HepG2 (cell line): ENCODE measurements around the gene HES1. TPM values are rescaled to one million over a fixed set of nuclear protein-coding genes. Genes with fewer than 3 reads are reported as not detected.
A peak's percentile ranks its signal among the peaks of the same experiment; 100 is the strongest.

Source experiments
- ATAC-seq: fragments of 200-7000 bp; cut with Tn5 transposase; 3 replicates; pipeline ENCODE4 v1.9.1; 2020; ENCODE audit warnings: mild to moderate bottlenecking, moderate library complexity
- BruUV-seq: library from RNA; stranded (reverse); fragments of 400-500 nt; replicated peaks from 2 replicates; lab custom pipeline; 2021; lab: Mats Ljungman, UMichigan
- CTCF ChIA-PET: fragments of 300-600 bp; formaldehyde crosslinking; extraction: SDS; loops from one replicate; lab custom pipeline; 2021; ENCODE audit warnings: low total read pairs, inconsistent platforms, low intra/inter-chr PET ratio; lab: Yijun Ruan, JAX
- POLR2A ChIA-PET: fragments of 350-600 bp; sonication (Branson Sonifier 250); formaldehyde crosslinking; loops from one replicate; lab custom pipeline; 2020; ENCODE audit warnings: antibody characterized with exemption, inconsistent platforms; lab: Yijun Ruan, JAX
- DNase-seq: peaks from one replicate; pipeline ENCODE4 v3.0.0-alpha.2; 2015; ENCODE audit warnings: low spot score
- FAIRE-seq: peaks from 3 replicates; lab custom pipeline; 2011; peaks lifted over from hg19 to GRCh38; lab: Jason Lieb, UNC
- H2AFZ ChIP-seq: one replicate; pipeline ENCODE4 v1.6.1; 2011; ENCODE audit warnings: low read length, inconsistent platforms
- H3K27ac ChIP-seq: fragments of 300-600 bp; 3 replicates; pipeline ENCODE4 v1.8.0; 2011; ENCODE audit warnings: mixed run types, mild to moderate bottlenecking, mixed read lengths, low read length, inconsistent platforms; ENCODE audit not compliant: insufficient read depth; ENCODE audit errors: extremely low read length
- H3K27me3 ChIP-seq, 2 experiments: fragments of 200-600 bp in 1 of 2; 2 replicates in 1 of 2; 3 replicates in 1 of 2; pipeline versions ENCODE4 v1.6.0 to v1.8.0; 2011; ENCODE audit warnings: low read length in 2 of 2, mild to moderate bottlenecking in 2 of 2, moderate library complexity in 2 of 2, inconsistent platforms in 1 of 2; ENCODE audit not compliant: insufficient read depth in 2 of 2, control insufficient read depth in 1 of 2
- H3K36me3 ChIP-seq, 2 experiments: fragments of 200-600 bp in 1 of 2; replicated peaks in 1 of 2; 2 replicates in 1 of 2; 3 replicates in 1 of 2; pipeline versions ENCODE4 v1.5.1 to v1.8.0; 2011; ENCODE audit warnings: low read length in 2 of 2, inconsistent platforms in 1 of 2; ENCODE audit not compliant: insufficient read depth in 2 of 2, control insufficient read depth in 1 of 2
- H3K4me1 ChIP-seq: 2 replicates; pipeline ENCODE4 v1.5.1; 2012; ENCODE audit warnings: low read length, inconsistent platforms; ENCODE audit not compliant: insufficient read depth
- H3K4me2 ChIP-seq: 2 replicates; pipeline ENCODE4 v1.6.0; 2011; ENCODE audit warnings: low read depth, low read length, inconsistent platforms
- H3K4me3 ChIP-seq, 3 experiments: fragments of 200-600 bp in 1 of 3; sonication (generic), shearing (Covaris generic) in 1 of 3; replicated peaks in 1 of 3; 2 replicates each; pipeline ENCODE4 v1.5.1; 2011 to 2016; ENCODE audit warnings: low read length in 3 of 3, inconsistent platforms in 2 of 3, low read depth in 2 of 3, mild to moderate bottlenecking in 2 of 3, control low read depth in 1 of 3, mixed read lengths in 1 of 3; ENCODE audit not compliant: insufficient read depth in 1 of 3
- H3K79me2 ChIP-seq: one replicate; pipeline ENCODE4 v1.6.1; 2011; ENCODE audit warnings: low read length, inconsistent platforms; ENCODE audit not compliant: insufficient read depth
- H3K9ac ChIP-seq: 2 replicates; pipeline ENCODE4 v1.6.0; 2011; ENCODE audit warnings: mild to moderate bottlenecking, low read depth, low read length, inconsistent platforms; ENCODE audit not compliant: insufficient read depth
- H3K9me3 ChIP-seq: 2 replicates; pipeline ENCODE4 v1.5.1; 2012; ENCODE audit warnings: mild to moderate bottlenecking, low read length
- H4K20me1 ChIP-seq: 2 replicates; pipeline ENCODE4 v1.6.0; 2011; ENCODE audit warnings: inconsistent platforms, mild to moderate bottlenecking, low read length, moderate library complexity; ENCODE audit not compliant: insufficient read depth
- ARNTL ChIP-seq: sonication (generic); formaldehyde crosslinking; IDR thresholded peaks from 2 replicates; pipeline ENCODE4 v1.4.0; 2020; ENCODE audit warnings: mild to moderate bottlenecking, missing genetic modification reagents
- BHLHE40 ChIP-seq: IDR thresholded peaks from 2 replicates; pipeline ENCODE4 v1.6.1; 2011; ENCODE audit warnings: low read length, improper control_type of control experiment
- DMAP1 ChIP-seq: IDR thresholded peaks from 2 replicates; pipeline ENCODE4 v1.6.1; 2016
- FOSL2 ChIP-seq: sonication (generic); formaldehyde crosslinking; IDR thresholded peaks from 2 replicates; pipeline ENCODE4 v1.4.0; 2020; ENCODE audit warnings: missing genetic modification reagents
- HOXA3 ChIP-seq: sonication (generic); formaldehyde crosslinking; IDR thresholded peaks from 2 replicates; pipeline ENCODE4 v1.5.0; 2020; ENCODE audit warnings: missing genetic modification reagents
- KDM4B ChIP-seq: sonication (generic); formaldehyde crosslinking; IDR thresholded peaks from 2 replicates; pipeline ENCODE4 v1.4.0; 2020; ENCODE audit warnings: missing genetic modification reagents
- KLF12 ChIP-seq: sonication (generic); formaldehyde crosslinking; IDR thresholded peaks from 2 replicates; pipeline ENCODE4 v1.4.0; 2020; ENCODE audit warnings: missing genetic modification reagents, borderline replicate concordance
- POGZ ChIP-seq: sonication (generic); formaldehyde crosslinking; IDR thresholded peaks from 2 replicates; pipeline ENCODE4 v1.4.0; 2020; ENCODE audit warnings: mild to moderate bottlenecking, missing genetic modification reagents
- SKI ChIP-seq: fragments of 450-650 bp; IDR thresholded peaks from one replicate; pipeline ENCODE4 v1.6.1; 2018; ENCODE audit warnings: mild to moderate bottlenecking; ENCODE audit not compliant: partially characterized antibody
- SP4 ChIP-seq: sonication (generic); formaldehyde crosslinking; IDR thresholded peaks from 2 replicates; pipeline ENCODE4 v1.8.1; 2023; ENCODE audit warnings: mild to moderate bottlenecking, missing genetic modification reagents
- YY1 ChIP-seq: IDR thresholded peaks from 2 replicates; pipeline ENCODE4 v1.6.1; 2011; ENCODE audit warnings: low read length, low read depth, moderate library complexity, mild to moderate bottlenecking; ENCODE audit not compliant: insufficient read depth, insufficient replicate concordance
- ZBTB7B ChIP-seq: sonication (generic); formaldehyde crosslinking; IDR thresholded peaks from 2 replicates; pipeline ENCODE4 v1.4.0; 2020; ENCODE audit warnings: missing genetic modification reagents
- ZFP36L1 ChIP-seq: sonication (generic); formaldehyde crosslinking; IDR thresholded peaks from 2 replicates; pipeline ENCODE4 v1.8.0; 2022; ENCODE audit warnings: mild to moderate bottlenecking, missing genetic modification reagents, moderate library complexity
- ZNF296 ChIP-seq: sonication (generic); formaldehyde crosslinking; conservative IDR thresholded peaks from 2 replicates; pipeline ENCODE4 v1.5.0; 2020; ENCODE audit warnings: mild to moderate bottlenecking, missing genetic modification reagents
- whole genome bisulfite sequencing: methylation state at CpG from one replicate; pipeline ENCODE4 v1.1.6; 2017; ENCODE audit warnings: low lambda C conversion rate; 5-methylcytosine and 5-hydroxymethylcytosine counted together
- in situ Hi-C: cut with HindIII; loops from 2 replicates; pipeline ENCODE4 v1.10.0; 2017; ENCODE audit warnings: low pct_unique_long_range_greater_than_20kb; ENCODE audit not compliant: extremely low pct_ligation_motif_present
- intact Hi-C: fragments of 100-400 bp; cut with micrococcal nuclease; formaldehyde crosslinking; loops from one replicate; pipeline ENCODE4 v1.10.0; 2022; ENCODE audit not compliant: unreplicated experiment
- polyA plus RNA-seq, 8 experiments: library from polyadenylated mRNA; depleted of rRNA in 3 of 8; stranded (reverse) in 7 of 8; unstranded in 1 of 8; fragments of >200 nt; fragmentation: Illumina TruSeq in 4 of 8; extraction: Trizol in 4 of 8; gene quantifications; 2 replicates each; pipeline versions ENCODE4 v1.2.1 to v1.2.3, GENCODE V29; 2011 to 2016; ENCODE audit warnings: low read depth in 4 of 8, missing spikeins in 1 of 8, mixed read lengths in 1 of 8; ENCODE audit not compliant: insufficient read depth in 1 of 8
- total RNA-seq, 5 experiments: library from RNA; depleted of rRNA; stranded (reverse); fragments of >200 nt; fragmentation: Illumina TruSeq; extraction: Trizol; gene quantifications; 2 replicates each; pipeline ENCODE4 v1.2.3, GENCODE V29; 2016; ENCODE audit warnings: low read depth in 1 of 5
- TF ChIP-seq, protein P1 (sequence below): sonication (generic); formaldehyde crosslinking; IDR thresholded peaks from 2 replicates; pipeline ENCODE4 v1.5.0; 2020; ENCODE audit warnings: mild to moderate bottlenecking, missing genetic modification reagents
- TF ChIP-seq, protein P2 (sequence below): sonication (generic); formaldehyde crosslinking; IDR thresholded peaks from 2 replicates; pipeline ENCODE4 v1.4.0; 2020; ENCODE audit warnings: missing genetic modification reagents, borderline replicate concordance

HES1 gene
- total and polyA plus RNA-seq, 2 of the 13 experiments (the other 11 are each of a cell fraction or from before 2014, with no cell fraction given), result 15.4 to 19.8 TPM

DNA sequence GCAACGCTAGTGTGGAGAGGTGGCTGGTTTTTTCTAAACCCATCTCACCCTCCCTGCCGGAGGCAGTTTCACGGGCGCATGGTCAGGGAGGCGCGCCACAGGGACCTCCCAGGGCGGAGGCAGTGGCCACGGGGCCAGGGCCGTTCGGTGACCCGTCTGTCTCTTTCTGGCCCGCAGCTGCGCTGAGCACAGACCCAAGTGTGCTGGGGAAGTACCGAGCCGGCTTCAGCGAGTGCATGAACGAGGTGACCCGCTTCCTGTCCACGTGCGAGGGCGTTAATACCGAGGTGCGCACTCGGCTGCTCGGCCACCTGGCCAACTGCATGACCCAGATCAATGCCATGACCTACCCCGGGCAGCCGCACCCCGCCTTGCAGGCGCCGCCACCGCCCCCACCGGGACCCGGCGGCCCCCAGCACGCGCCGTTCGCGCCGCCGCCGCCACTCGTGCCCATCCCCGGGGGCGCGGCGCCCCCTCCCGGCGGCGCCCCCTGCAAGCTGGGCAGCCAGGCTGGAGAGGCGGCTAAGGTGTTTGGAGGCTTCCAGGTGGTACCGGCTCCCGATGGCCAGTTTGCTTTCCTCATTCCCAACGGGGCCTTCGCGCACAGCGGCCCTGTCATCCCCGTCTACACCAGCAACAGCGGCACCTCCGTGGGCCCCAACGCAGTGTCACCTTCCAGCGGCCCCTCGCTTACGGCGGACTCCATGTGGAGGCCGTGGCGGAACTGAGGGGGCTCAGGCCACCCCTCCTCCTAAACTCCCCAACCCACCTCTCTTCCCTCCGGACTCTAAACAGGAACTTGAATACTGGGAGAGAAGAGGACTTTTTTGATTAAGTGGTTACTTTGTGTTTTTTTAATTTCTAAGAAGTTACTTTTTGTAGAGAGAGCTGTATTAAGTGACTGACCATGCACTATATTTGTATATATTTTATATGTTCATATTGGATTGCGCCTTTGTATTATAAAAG, 1.8 kb downstream of the HES1 start:
- FAIRE-seq, result no peak
- TF ChIP-seq ZBTB7B (CRISPR knock-in tag), result peak; percentile 41; the same call in 1 of the 2 replicates
- peak; percentile 43 for TF ChIP-seq SKI
- TF ChIP-seq BHLHE40, result peak; percentile 71
- TF ChIP-seq HOXA3, result peak; percentile 53
- TF ChIP-seq KDM4B (CRISPR knock-in tag), result peak; percentile 55; the same call in 1 of the 2 replicates
- TF ChIP-seq KLF12 (CRISPR knock-in tag), result peak; percentile 29; the same call in 1 of the 2 replicates
- TF ChIP-seq, protein P1, sequence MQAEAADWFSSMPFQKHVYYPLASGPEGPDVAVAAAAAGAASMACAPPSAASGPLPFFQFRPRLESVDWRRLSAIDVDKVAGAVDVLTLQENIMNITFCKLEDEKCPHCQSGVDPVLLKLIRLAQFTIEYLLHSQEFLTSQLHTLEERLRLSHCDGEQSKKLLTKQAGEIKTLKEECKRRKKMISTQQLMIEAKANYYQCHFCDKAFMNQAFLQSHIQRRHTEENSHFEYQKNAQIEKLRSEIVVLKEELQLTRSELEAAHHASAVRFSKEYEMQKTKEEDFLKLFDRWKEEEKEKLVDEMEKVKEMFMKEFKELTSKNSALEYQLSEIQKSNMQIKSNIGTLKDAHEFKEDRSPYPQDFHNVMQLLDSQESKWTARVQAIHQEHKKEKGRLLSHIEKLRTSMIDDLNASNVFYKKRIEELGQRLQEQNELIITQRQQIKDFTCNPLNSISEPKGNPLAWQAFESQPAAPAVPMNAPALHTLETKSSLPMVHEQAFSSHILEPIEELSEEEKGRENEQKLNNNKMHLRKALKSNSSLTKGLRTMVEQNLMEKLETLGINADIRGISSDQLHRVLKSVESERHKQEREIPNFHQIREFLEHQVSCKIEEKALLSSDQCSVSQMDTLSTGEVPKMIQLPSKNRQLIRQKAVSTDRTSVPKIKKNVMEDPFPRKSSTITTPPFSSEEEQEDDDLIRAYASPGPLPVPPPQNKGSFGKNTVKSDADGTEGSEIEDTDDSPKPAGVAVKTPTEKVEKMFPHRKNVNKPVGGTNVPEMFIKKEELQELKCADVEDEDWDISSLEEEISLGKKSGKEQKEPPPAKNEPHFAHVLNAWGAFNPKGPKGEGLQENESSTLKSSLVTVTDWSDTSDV (CRISPR knock-in tag), result no peak
- 0 out of 2 replicates have a peak, but pooled peaks have one; percentile 30 for TF ChIP-seq SP4 (CRISPR knock-in tag)
- TF ChIP-seq, protein P2, sequence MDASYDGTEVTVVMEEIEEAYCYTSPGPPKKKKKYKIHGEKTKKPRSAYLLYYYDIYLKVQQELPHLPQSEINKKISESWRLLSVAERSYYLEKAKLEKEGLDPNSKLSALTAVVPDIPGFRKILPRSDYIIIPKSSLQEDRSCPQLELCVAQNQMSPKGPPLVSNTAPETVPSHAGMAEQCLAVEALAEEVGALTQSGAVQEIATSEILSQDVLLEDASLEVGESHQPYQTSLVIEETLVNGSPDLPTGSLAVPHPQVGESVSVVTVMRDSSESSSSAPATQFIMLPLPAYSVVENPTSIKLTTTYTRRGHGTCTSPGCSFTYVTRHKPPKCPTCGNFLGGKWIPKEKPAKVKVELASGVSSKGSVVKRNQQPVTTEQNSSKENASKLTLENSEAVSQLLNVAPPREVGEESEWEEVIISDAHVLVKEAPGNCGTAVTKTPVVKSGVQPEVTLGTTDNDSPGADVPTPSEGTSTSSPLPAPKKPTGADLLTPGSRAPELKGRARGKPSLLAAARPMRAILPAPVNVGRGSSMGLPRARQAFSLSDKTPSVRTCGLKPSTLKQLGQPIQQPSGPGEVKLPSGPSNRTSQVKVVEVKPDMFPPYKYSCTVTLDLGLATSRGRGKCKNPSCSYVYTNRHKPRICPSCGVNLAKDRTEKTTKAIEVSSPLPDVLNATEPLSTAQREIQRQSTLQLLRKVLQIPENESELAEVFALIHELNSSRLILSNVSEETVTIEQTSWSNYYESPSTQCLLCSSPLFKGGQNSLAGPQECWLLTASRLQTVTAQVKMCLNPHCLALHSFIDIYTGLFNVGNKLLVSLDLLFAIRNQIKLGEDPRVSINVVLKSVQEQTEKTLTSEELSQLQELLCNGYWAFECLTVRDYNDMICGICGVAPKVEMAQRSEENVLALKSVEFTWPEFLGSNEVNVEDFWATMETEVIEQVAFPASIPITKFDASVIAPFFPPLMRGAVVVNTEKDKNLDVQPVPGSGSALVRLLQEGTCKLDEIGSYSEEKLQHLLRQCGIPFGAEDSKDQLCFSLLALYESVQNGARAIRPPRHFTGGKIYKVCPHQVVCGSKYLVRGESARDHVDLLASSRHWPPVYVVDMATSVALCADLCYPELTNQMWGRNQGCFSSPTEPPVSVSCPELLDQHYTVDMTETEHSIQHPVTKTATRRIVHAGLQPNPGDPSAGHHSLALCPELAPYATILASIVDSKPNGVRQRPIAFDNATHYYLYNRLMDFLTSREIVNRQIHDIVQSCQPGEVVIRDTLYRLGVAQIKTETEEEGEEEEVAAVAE, result no peak
- TF ChIP-seq DMAP1 (CRISPR knock-in tag), result peak; percentile 40; the same call in 1 of the 2 replicates
- TF ChIP-seq ZNF296 (CRISPR knock-in tag), result no peak
- TF ChIP-seq YY1, result peak; percentile 69
- TF ChIP-seq ARNTL (CRISPR knock-in tag), result peak; percentile 77
- TF ChIP-seq FOSL2 (CRISPR knock-in tag), result 0 out of 2 replicates have a peak, but pooled peaks have one; percentile 7
- TF ChIP-seq ZFP36L1 (CRISPR knock-in tag), result no peak
- 0 out of 2 replicates have a peak, but pooled peaks have one; percentile 19 for TF ChIP-seq POGZ (CRISPR knock-in tag)

More for the DNA sequence above, 1.8 kb downstream of the HES1 start:
- H3K79me2 ChIP-seq, result peaks cover 19% of the 10 kb centered on the region
- ChIA-PET CTCF (interaction anchor here (1.0 to 2.4 kb wide), 4 partner anchors 61 to 357 kb away, joined by 3 to 8 read pairs (median 5); no protein-coding TSS in a partner anchor), POLR2A (interaction anchor here (1.4 to 11.5 kb wide), 9 partner anchors 8 to 393 kb away, joined by 4 to 128 read pairs (median 20); no protein-coding TSS in a partner anchor)
- no peaks in the 10 kb centered on the region for H3K9me3 ChIP-seq
- no peak overlapping the region for H2AFZ ChIP-seq
- in situ Hi-C loops, result loop anchor here (5.0 to 10.0 kb wide), 3 partner anchors 63 to 355 kb away; no protein-coding TSS in a partner anchor
- H3K27ac ChIP-seq, result peak overlapping the region; percentile 76
- peak overlapping the region; percentile 98 for H3K4me2 ChIP-seq
- peak overlapping the region; percentile 81 to 95 (median 86) for H3K4me3 ChIP-seq
- peaks cover 58% of the 10 kb centered on the region for H3K4me1 ChIP-seq
- H3K9ac ChIP-seq, result peak overlapping the region; percentile 80
- ATAC-seq, result peak; percentile 5
- H3K36me3 ChIP-seq, result peaks cover 0 to 2% of the 10 kb centered on the region in 2 experiments; a peak in 1 of 5 replicates
- no peaks in the 10 kb centered on the region; a peak in 1 of 5 replicates for H3K27me3 ChIP-seq
- no TSS peak for BruUV-seq
- WGBS, result 63% methylated on average over 6 of the region's 69 CpGs
- DNase-seq, result peak; percentile 29
- peaks cover 19% of the 10 kb centered on the region; the same call in 1 of the 2 replicates for H4K20me1 ChIP-seq
- intact Hi-C loops, result loop anchor here (2.0 to 10.0 kb wide), 4 partner anchors 167 to 543 kb away; partner anchors contain the start of gene OPA1
